Keratinocyte (primary cell): Measurements from ENCODE around the gene KIF3A. TPM values are rescaled to one million over a fixed set of nuclear protein-coding genes. Genes with fewer than 3 reads are reported as not detected.
A peak's percentile ranks its signal among the peaks of the same experiment; 100 is the strongest.

Source experiments
- DNase-seq: peaks from one replicate; pipeline ENCODE4 v3.0.0-alpha.2; 2011; ENCODE audit warnings: low read depth, missing footprints, low spot score
- FAIRE-seq: peaks from 2 replicates; lab custom pipeline; 2011; peaks lifted over from hg19 to GRCh38; lab: Jason Lieb, UNC
- H2AFZ ChIP-seq: 2 replicates; pipeline ENCODE4 v1.6.0; 2012; ENCODE audit warnings: low read length, control low read depth, inconsistent platforms; ENCODE audit not compliant: control insufficient read depth
- H3K27ac ChIP-seq: 2 replicates; pipeline ENCODE4 v1.5.1; 2011; ENCODE audit warnings: low read length; ENCODE audit not compliant: control insufficient read depth, insufficient read depth
- H3K27me3 ChIP-seq: 3 replicates; pipeline ENCODE4 v1.6.0; 2011; ENCODE audit warnings: low read length; ENCODE audit not compliant: control insufficient read depth, insufficient read depth; ENCODE audit errors: extremely low read depth
- H3K36me3 ChIP-seq, 2 experiments: 2 replicates in 1 of 2; 3 replicates in 1 of 2; pipeline ENCODE4 v1.5.1; 2011; ENCODE audit warnings: low read length in 2 of 2, mild to moderate bottlenecking in 1 of 2; ENCODE audit not compliant: control insufficient read depth in 2 of 2, insufficient read depth in 2 of 2; ENCODE audit errors: extremely low read depth in 1 of 2
- H3K4me1 ChIP-seq: 3 replicates; pipeline ENCODE4 v1.5.1; 2011; ENCODE audit warnings: low read length; ENCODE audit not compliant: control insufficient read depth, insufficient read depth; ENCODE audit errors: extremely low read depth
- H3K4me2 ChIP-seq: 3 replicates; pipeline ENCODE4 v1.6.0; 2011; ENCODE audit warnings: low read depth, low read length; ENCODE audit not compliant: control insufficient read depth, insufficient read depth; ENCODE audit errors: extremely low read depth
- H3K4me3 ChIP-seq, 3 experiments: fragments of 200-600 bp in 1 of 3; sonication (generic) in 1 of 3; 2 replicates in 2 of 3; 3 replicates in 1 of 3; pipeline ENCODE4 v1.5.1; 2011 to 2016; ENCODE audit warnings: low read length in 3 of 3, mild to moderate bottlenecking in 3 of 3, control low read depth in 2 of 3, inconsistent platforms in 1 of 3, low read depth in 1 of 3, mixed read lengths in 1 of 3, mixed run types in 1 of 3, moderate library complexity in 1 of 3; ENCODE audit not compliant: control insufficient read depth in 2 of 3, insufficient read depth in 2 of 3; ENCODE audit errors: extremely low read depth in 1 of 3
- H3K79me2 ChIP-seq: 2 replicates; pipeline ENCODE4 v1.6.0; 2012; ENCODE audit warnings: low read length; ENCODE audit not compliant: control insufficient read depth, insufficient read depth
- H3K9ac ChIP-seq: 3 replicates; pipeline ENCODE4 v1.6.0; 2011; ENCODE audit warnings: low read length; ENCODE audit not compliant: control insufficient read depth, insufficient read depth; ENCODE audit errors: extremely low read depth
- H3K9me1 ChIP-seq: 3 replicates; pipeline ENCODE4 v1.6.0; 2011; ENCODE audit warnings: low read length; ENCODE audit not compliant: control insufficient read depth, insufficient read depth; ENCODE audit errors: extremely low read depth
- H3K9me3 ChIP-seq: 2 replicates; pipeline ENCODE4 v1.5.1; 2012; ENCODE audit warnings: low read depth, low read length; ENCODE audit not compliant: control insufficient read depth
- H4K20me1 ChIP-seq: 3 replicates; pipeline ENCODE4 v1.6.0; 2011; ENCODE audit warnings: low read length; ENCODE audit not compliant: control insufficient read depth, insufficient read depth; ENCODE audit errors: extremely low read depth
- CTCF ChIP-seq, 3 experiments: IDR thresholded peaks in 1 of 3; conservative IDR thresholded peaks in 1 of 3; optimal IDR thresholded peaks in 1 of 3; 2 replicates in 2 of 3; 3 replicates in 1 of 3; pipeline versions ENCODE3 to v1.5.1; 2011; ENCODE audit warnings: low read length in 3 of 3, mild to moderate bottlenecking in 3 of 3, moderate library complexity in 2 of 3, control low read depth in 1 of 3, inconsistent platforms in 1 of 3; ENCODE audit not compliant: insufficient read depth in 2 of 3; ENCODE audit errors: extremely low read depth in 1 of 3
- EZH2 ChIP-seq: IDR thresholded peaks from one replicate; pipeline ENCODE4 v1.6.1; 2012; ENCODE audit warnings: inconsistent platforms, mild to moderate bottlenecking, low read length, moderate library complexity
- dilution Hi-C: fragments of 300-500 bp; cut with MboI; formaldehyde crosslinking; loops from one replicate; pipeline ENCODE4 v1.7.0; 2020; ENCODE audit warnings: low sequenced_read_pairs; ENCODE audit not compliant: extremely low pct_ligation_motif_present
- polyA plus RNA-seq, 5 experiments: library from polyadenylated mRNA; depleted of rRNA in 3 of 5; stranded (reverse) in 3 of 5; stranded (forward) in 1 of 5; unstranded in 1 of 5; fragments of >200 nt; gene quantifications; 1 replicate in 1 of 5; 2 replicates in 3 of 5; 3 replicates in 1 of 5; pipeline versions ENCODE4 v1.2.1 to v1.2.3, GENCODE V29; 2011 to 2012; ENCODE audit warnings: missing spikeins in 2 of 5, low read depth in 1 of 5, low replicate concordance in 1 of 5

Gene KIF3A
- polyA plus RNA-seq, 1 donor (not counting 4 experiments of a cell fraction or from before 2014, with no cell fraction given), result 15.4 TPM

- Histone ChIP-seq H3K36me3 (peaks cover 5 to 17% of the 10 kb centered on the region in 2 experiments), H3K27me3 (no peaks in the 10 kb centered on the region), H3K9me3 (no peaks in the 10 kb centered on the region), H3K4me2 (no peak overlapping the region), H3K4me3 (no peak overlapping the region), H3K79me2 (no peaks in the 10 kb centered on the region), H3K27ac (no peak overlapping the region), H2AFZ (no peak overlapping the region), H3K9ac (no peak overlapping the region), H4K20me1 (no peaks in the 10 kb centered on the region), H3K4me1 (no peaks in the 10 kb centered on the region), H3K9me1 (no peaks in the 10 kb centered on the region)
- TF ChIP-seq EZH2 (no peak), CTCF (optimal IDR thresholded peaks at IDR 0.05 in 1 of 3, IDR thresholded peaks at IDR 0.05 in 1 of 3, conservative IDR thresholded peaks at IDR 0.05 in 1 of 3; ENCODE audit: extremely low read depth in 1 of 3, insufficient read depth in 2 of 3, low read length in 3 of 3) (peak in 2 of 3 experiments; percentile 11 to 29)
- dilution Hi-C loops, result no loop called here
- FAIRE-seq (no peak), DNase-seq (no peak)
Observed at GRCh38 chr5:132754947-132755346, 17.6 kb upstream of the KIF3A start.

GRCh38 chr5:132754111-132754510 is 16.8 kb upstream of the KIF3A start:
- DNase-seq, result no peak
- Histone ChIP-seq H4K20me1 (no peaks in the 10 kb centered on the region), H3K9ac (no peak overlapping the region), H3K4me2 (no peak overlapping the region), H3K9me1 (no peaks in the 10 kb centered on the region), H3K27me3 (no peaks in the 10 kb centered on the region), H3K79me2 (no peaks in the 10 kb centered on the region), H2AFZ (no peak overlapping the region), H3K4me3 (no peak overlapping the region), H3K27ac (no peak overlapping the region), H3K36me3 (peaks cover 0 to 14% of the 10 kb centered on the region in 2 experiments), H3K9me3 (no peaks in the 10 kb centered on the region), H3K4me1 (no peaks in the 10 kb centered on the region)
- TF ChIP-seq EZH2 (no peak), CTCF (optimal IDR thresholded peaks at IDR 0.05 in 1 of 3, IDR thresholded peaks at IDR 0.05 in 1 of 3, conservative IDR thresholded peaks at IDR 0.05 in 1 of 3; ENCODE audit: extremely low read depth in 1 of 3, insufficient read depth in 2 of 3, low read length in 3 of 3) (no peak)
- dilution Hi-C loops, result no loop called here
- no peak for FAIRE-seq
